ENCODE data around the gene FYN. TPM values are rescaled to one million over a fixed set of nuclear protein-coding genes. Genes with fewer than 3 reads are reported as not detected.
A peak's percentile ranks its signal among the peaks of the same experiment; 100 is the strongest.

Gene FYN
- total and polyA plus RNA-seq, 10 of the 15 experiments (the other 5 are each of a cell fraction or from before 2014, with no cell fraction given) = 51.4 to 247 (median 138) TPM

GRCh38 chr6:111764238-111765175 is 108.7 kb downstream of the FYN start (continued):
- TF ChIP-seq PRDM15 (CRISPR knock-in tag; IDR thresholded peaks at IDR 0.05) = no peak
- TF ChIP-seq ESRRA (IDR thresholded peaks at IDR 0.05; ENCODE audit: low read length) = no peak
- TF ChIP-seq BCL11A (IDR thresholded peaks at IDR 0.05; ENCODE audit: low read depth, low read length) = peak; percentile 85; the same call in 1 of the 2 replicates
- TF ChIP-seq NR2C2 (IDR thresholded peaks at IDR 0.05; ENCODE audit: borderline replicate concordance, control insufficient read depth, insufficient read length, low read depth) = no peak
- TF ChIP-seq RBBP5 (conservative IDR thresholded peaks at IDR 0.05) = no peak
- no peak for TF ChIP-seq HDAC2 (IDR thresholded peaks at IDR 0.05)
- TF ChIP-seq ZNF207 (IDR thresholded peaks at IDR 0.05; ENCODE audit: borderline replicate concordance) = no peak; the same call in 1 of the 2 replicates
- peak; percentile 97 for TF ChIP-seq GATAD2B (conservative IDR thresholded peaks at IDR 0.05; ENCODE audit: low read depth)
- TF ChIP-seq POLR2A (IDR thresholded peaks at IDR 0.05; ENCODE audit: low read depth, low read length) = no peak; the same call in 1 of the 2 replicates
- no peak for TF ChIP-seq GABPA (IDR thresholded peaks at IDR 0.05; ENCODE audit: low read depth)
- TF ChIP-seq NR2C1 (IDR thresholded peaks at IDR 0.05) = no peak
- TF ChIP-seq MXI1 (IDR thresholded peaks at IDR 0.05; ENCODE audit: low read depth, low read length) = peak; percentile 42; the same call in 1 of the 2 replicates
- peak; percentile 88 for TF ChIP-seq ATF7 (IDR thresholded peaks at IDR 0.05; ENCODE audit: low read depth)
- TF ChIP-seq JUND (IDR thresholded peaks at IDR 0.05; ENCODE audit: low read depth, low read length) = no peak
- TF ChIP-seq MAX (IDR thresholded peaks at IDR 0.05; ENCODE audit: low read depth, low read length) = no peak
- TF ChIP-seq NFYA (IDR thresholded peaks at IDR 0.05; ENCODE audit: borderline replicate concordance, low read depth, low read length) = no peak
- TF ChIP-seq PKNOX1 (IDR thresholded peaks at IDR 0.05) = peak; percentile 56; the same call in 1 of the 2 replicates
- peak; percentile 80; the same call in 1 of the 2 replicates for TF ChIP-seq ZNF687 (IDR thresholded peaks at IDR 0.05)
- TF ChIP-seq ATF2 (IDR thresholded peaks at IDR 0.05; ENCODE audit: low read length) = peak; percentile 95
